SK-N-SH (cell line): ENCODE measurements around the gene GPR87. TPM values are rescaled to one million over a fixed set of nuclear protein-coding genes. Genes with fewer than 3 reads are reported as not detected.

Experiments
- CTCF ChIA-PET: fragments of 300-600, 350-600 bp; formaldehyde crosslinking; extraction: SDS; loops from one replicate; lab custom pipeline; 2021; lab: Yijun Ruan, JAX
- POLR2A ChIA-PET: fragments of 350-600 bp; sonication (Branson Sonifier 250); formaldehyde crosslinking; extraction: SDS; loops from one replicate; lab custom pipeline; 2020; ENCODE audit warnings: antibody characterized with exemption, inconsistent platforms; lab: Yijun Ruan, JAX
- DNase-seq: peaks from one replicate; pipeline ENCODE4 v3.0.0; 2012
- H2AFZ ChIP-seq: fragments of 200-600 bp; sonication (generic); 2 replicates; pipeline ENCODE4 v1.8.1; 2016; ENCODE audit warnings: antibody characterized with exemption, mild to moderate bottlenecking, low read depth
- H3F3A ChIP-seq: fragments of 200-600 bp; sonication (generic); replicated peaks from 2 replicates; pipeline ENCODE3; 2016; ENCODE audit warnings: antibody characterized with exemption, mild to moderate bottlenecking; ENCODE audit not compliant: insufficient read depth
- H3K27ac ChIP-seq, 2 experiments: fragments of 200-500 bp in 1 of 2; fragments of 200-600 bp in 1 of 2; sonication (Bioruptor generic) in 1 of 2; sonication (generic), shearing (Covaris generic) in 1 of 2; 2 replicates each; pipeline versions ENCODE4 v1.5.1 to v1.6.1; 2014 to 2016; ENCODE audit warnings: low read depth in 2 of 2, inconsistent platforms in 1 of 2, low read length in 1 of 2, mild to moderate bottlenecking in 1 of 2, mixed read lengths in 1 of 2
- H3K27me3 ChIP-seq: fragments of 200-600 bp; sonication (generic), shearing (Covaris generic); 2 replicates; pipeline ENCODE4 v1.6.1; 2016; ENCODE audit warnings: mixed run types; ENCODE audit not compliant: insufficient read depth
- H3K36me3 ChIP-seq, 2 experiments: fragments of 200-500 bp in 1 of 2; fragments of 200-600 bp in 1 of 2; sonication (Bioruptor generic) in 1 of 2; sonication (generic) in 1 of 2; replicated peaks in 1 of 2; 2 replicates each; pipeline versions ENCODE3 to v1.5.1; 2014 to 2016; ENCODE audit warnings: low read length in 1 of 2, mild to moderate bottlenecking in 1 of 2; ENCODE audit not compliant: insufficient read depth in 2 of 2, control insufficient read depth in 1 of 2
- H3K4me1 ChIP-seq, 2 experiments: fragments of 200-500 bp in 1 of 2; fragments of 200-600 bp in 1 of 2; sonication (Bioruptor generic) in 1 of 2; sonication (generic), shearing (Covaris generic) in 1 of 2; 2 replicates each; pipeline versions ENCODE4 v1.5.1 to v1.6.1; 2014 to 2016; ENCODE audit warnings: low read depth in 1 of 2, low read length in 1 of 2, mixed run types in 1 of 2; ENCODE audit not compliant: insufficient read depth in 2 of 2, control insufficient read depth in 1 of 2
- H3K4me2 ChIP-seq: fragments of 200-600 bp; sonication (generic), shearing (Covaris generic); 2 replicates; pipeline ENCODE4 v1.6.1; 2017; ENCODE audit warnings: mixed run types
- H3K4me3 ChIP-seq, 2 experiments: fragments of 200-500 bp in 1 of 2; fragments of 200-600 bp in 1 of 2; sonication (Bioruptor generic) in 1 of 2; sonication (generic), shearing (Covaris generic) in 1 of 2; 2 replicates each; pipeline versions ENCODE4 v1.5.1 to v1.8.1; 2014 to 2016; ENCODE audit warnings: low read depth in 2 of 2, inconsistent platforms in 1 of 2, low read length in 1 of 2, mild to moderate bottlenecking in 1 of 2, mixed read lengths in 1 of 2, moderate library complexity in 1 of 2
- H3K79me2 ChIP-seq: fragments of 200-600 bp; sonication (generic); 2 replicates; pipeline ENCODE4 v1.8.1; 2017; ENCODE audit warnings: mild to moderate bottlenecking; ENCODE audit not compliant: insufficient read depth
- H3K9ac ChIP-seq: fragments of 200-600 bp; sonication (generic); 2 replicates; pipeline ENCODE4 v1.6.1; 2017; ENCODE audit warnings: mixed run types
- H3K9me2 ChIP-seq: fragments of 200-600 bp; sonication (generic); 2 replicates; pipeline ENCODE4 v1.6.1; 2017; ENCODE audit warnings: mixed run types
- H3K9me3 ChIP-seq: fragments of 200-600 bp; sonication (generic); 2 replicates; pipeline ENCODE4 v1.6.1; 2017; ENCODE audit warnings: mixed run types, mild to moderate bottlenecking, moderate library complexity
- H4K20me1 ChIP-seq: fragments of 200-600 bp; sonication (generic); 2 replicates; pipeline ENCODE4 v1.6.1; 2017; ENCODE audit warnings: mild to moderate bottlenecking, mixed run types; ENCODE audit not compliant: insufficient read depth
- CHD2 ChIP-seq: fragments of 150-350 bp; IDR thresholded peaks from 2 replicates; pipeline ENCODE4 v1.6.1; 2018; ENCODE audit warnings: low read length; ENCODE audit not compliant: partially characterized antibody
- CTCF ChIP-seq: fragments of 200-600 bp; sonication (generic); IDR thresholded peaks from 2 replicates; pipeline ENCODE4 v1.6.1; 2017; ENCODE audit warnings: antibody characterized with exemption, mild to moderate bottlenecking, moderate library complexity
- ELF1 ChIP-seq: IDR thresholded peaks from 2 replicates; pipeline ENCODE4 v1.4.0; 2012
- POLR2AphosphoS5 ChIP-seq: IDR thresholded peaks from 2 replicates; pipeline ENCODE4 v1.6.1; 2012; ENCODE audit warnings: low read depth, low read length
- REST ChIP-seq: IDR thresholded peaks from 2 replicates; pipeline ENCODE4 v1.6.1; 2012; ENCODE audit warnings: mild to moderate bottlenecking, low read depth, low read length, moderate library complexity
- RXRA ChIP-seq: IDR thresholded peaks from 2 replicates; pipeline ENCODE4 v1.4.0; 2012; ENCODE audit warnings: low read depth, mild to moderate bottlenecking, borderline replicate concordance
- SIN3A ChIP-seq: IDR thresholded peaks from 2 replicates; pipeline ENCODE4 v1.6.1; 2012; ENCODE audit warnings: low read depth, mild to moderate bottlenecking, low read length, moderate library complexity, borderline replicate concordance
- SMC3 ChIP-seq: IDR thresholded peaks from 2 replicates; pipeline ENCODE4 v1.6.1; 2012; ENCODE audit warnings: low read depth, low read length, improper control_type of control experiment
- USF1 ChIP-seq: IDR thresholded peaks from 2 replicates; pipeline ENCODE4 v1.4.0; 2012; ENCODE audit warnings: low read depth, borderline replicate concordance
- YY1 ChIP-seq: IDR thresholded peaks from 2 replicates; pipeline ENCODE4 v1.4.0; 2012; ENCODE audit warnings: low read depth, mild to moderate bottlenecking
- WGBS: methylation state at CpG from one replicate; pipeline ENCODE4 v1.1.6; 2017; ENCODE audit warnings: low lambda C conversion rate; 5-methylcytosine and 5-hydroxymethylcytosine counted together
- polyA plus RNA-seq, 3 experiments: library from polyadenylated mRNA; depleted of rRNA; stranded (reverse); fragments of >200 nt; gene quantifications; 2 replicates each; pipeline ENCODE4 v1.2.3, GENCODE V29; 2012
- TF ChIP-seq, protein P1 (sequence below): fragments of 150-350 bp; IDR thresholded peaks from 2 replicates; pipeline ENCODE4 v1.6.1; 2017; ENCODE audit warnings: antibody characterized with exemption, low read length, low read depth, borderline replicate concordance

GPR87 gene
- polyA plus RNA-seq, 1 of the 3 experiments (the other 2 are of a cell fraction) = 2.3 TPM

DNA sequence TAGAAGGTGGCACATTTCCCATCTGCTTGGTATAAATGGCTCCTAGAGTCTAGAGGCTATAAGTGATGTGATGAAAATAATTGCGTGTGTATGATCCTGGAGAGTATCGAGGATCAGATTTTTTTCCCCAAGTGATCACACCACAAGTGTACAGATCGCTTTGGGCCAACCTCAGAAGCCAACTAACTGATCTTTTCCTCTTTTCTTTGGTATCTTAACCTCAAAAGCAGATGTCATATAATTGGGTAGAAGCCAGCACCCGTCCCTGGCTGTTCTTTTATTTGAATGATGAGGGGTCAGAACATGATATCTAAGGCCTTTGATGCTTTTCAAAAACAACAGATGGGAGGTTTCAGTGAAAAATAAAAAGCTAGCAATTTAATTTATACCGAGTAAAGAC, 41.5 kb downstream of the GPR87 start:
- 53% methylated on average over 5 of the region's 5 CpGs for WGBS
- POLR2A ChIA-PET = no interaction called here
- no peaks in the 10 kb centered on the region for H3K9me2 ChIP-seq
- H3K36me3 ChIP-seq = no peaks in the 10 kb centered on the region
- no peak for DNase-seq
- H3F3A ChIP-seq = no peaks in the 10 kb centered on the region
- no peaks in the 10 kb centered on the region for H3K4me1 ChIP-seq
- CTCF ChIA-PET = interaction anchor here (0.8 to 9.0 kb wide), 3 partner anchors 19 to 106 kb away, joined by 3 to 106 read pairs (median 63); no protein-coding TSS in a partner anchor
- H3K4me2 ChIP-seq = no peak overlapping the region
- no peaks in the 10 kb centered on the region for H3K9me3 ChIP-seq
- no peak overlapping the region for H3K4me3 ChIP-seq
- H3K27me3 ChIP-seq = no peaks in the 10 kb centered on the region
- TF ChIP-seq REST = no peak
- no peak for TF ChIP-seq POLR2AphosphoS5
- TF ChIP-seq SIN3A = no peak
- no peak for TF ChIP-seq RXRA
- no peak for TF ChIP-seq ELF1
- no peak for TF ChIP-seq YY1
- TF ChIP-seq USF1 = no peak
- no peak for TF ChIP-seq CTCF
- TF ChIP-seq CHD2 = no peak
- TF ChIP-seq, protein P1, sequence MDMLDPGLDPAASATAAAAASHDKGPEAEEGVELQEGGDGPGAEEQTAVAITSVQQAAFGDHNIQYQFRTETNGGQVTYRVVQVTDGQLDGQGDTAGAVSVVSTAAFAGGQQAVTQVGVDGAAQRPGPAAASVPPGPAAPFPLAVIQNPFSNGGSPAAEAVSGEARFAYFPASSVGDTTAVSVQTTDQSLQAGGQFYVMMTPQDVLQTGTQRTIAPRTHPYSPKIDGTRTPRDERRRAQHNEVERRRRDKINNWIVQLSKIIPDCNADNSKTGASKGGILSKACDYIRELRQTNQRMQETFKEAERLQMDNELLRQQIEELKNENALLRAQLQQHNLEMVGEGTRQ = no peak
- TF ChIP-seq SMC3 = no peak
- H2AFZ ChIP-seq = no peak overlapping the region
- H3K27ac ChIP-seq = no peak overlapping the region
- no peaks in the 10 kb centered on the region for H3K79me2 ChIP-seq
- no peak overlapping the region for H3K9ac ChIP-seq
- H4K20me1 ChIP-seq = no peaks in the 10 kb centered on the region
